Epithelial cell of alveolus of lung (primary cell): ENCODE data around the gene MTM1. TPM values are rescaled to one million over a fixed set of nuclear protein-coding genes. Genes with fewer than 3 reads are reported as not detected.

ENCODE experiments used
- total RNA-seq: library from RNA; depleted of rRNA; stranded (reverse); fragments of >200 nt; gene quantifications from 2 replicates; pipeline ENCODE4 v1.2.1, GENCODE V29; 2015

Gene MTM1
- 4.2 and 5.4 TPM in 2 replicates for total RNA-seq

GRCh38 chrX:150568320-150569154 lies at the start of gene MTM1:
MTM1 (plus strand) TSS chrX:150568621; CDS start chrX:150592615, 23,994 bp downstream.

GRCh38 chrX:150692831-150693724 lies 124.7 kb downstream of the MTM1 start, which contains the start of gene MTMR1:
MTMR1 (plus strand) TSS chrX:150693396; CDS start chrX:150693531, 135 bp downstream.

Other genes with a start within 250 kb of the MTM1 start
- 1.2 and 2.0 TPM in 2 replicates for gene MAMLD1, start 205.3 kb upstream of the MTM1 start, total RNA-seq
- gene MTMR1, start 124.8 kb downstream of the MTM1 start, total RNA-seq = 11.4 and 19.4 TPM in 2 replicates